ENCODE results near the gene PPFIBP1.

GRCh38 chr12:27602516-27602915 is 78.5 kb downstream of the PPFIBP1 start:
- no peak for TF ChIP-seq CTCF (IDR thresholded peaks at IDR 0.05)
- no peak for TF ChIP-seq POLR2A (IDR thresholded peaks at IDR 0.05)

Data from lower leg skin (tissue), 3 donors.